ENCODE data around the gene MACROD2.

Gene MACROD2

GRCh38 chr20:14723614-14724013, 728.3 kb downstream of the MACROD2 start:
- DNase-seq, result no peak

GRCh38 chr20:14724036-14724435, 728.7 kb downstream of the MACROD2 start:
- DNase-seq, result no peak

- DNase-seq, result no peak
Observed at GRCh38 chr20:14724468-14724867, 729.2 kb downstream of the MACROD2 start.

GRCh38 chr20:14726591-14726990, 731.3 kb downstream of the MACROD2 start:
- no peak for DNase-seq

GRCh38 chr20:14727485-14728150, 732.3 kb downstream of the MACROD2 start:
- DNase-seq, result peak; percentile 10

GRCh38 chr20:14729390-14729789, 734.1 kb downstream of the MACROD2 start:
- no peak for DNase-seq

- no peak for DNase-seq
Observed at GRCh38 chr20:14732343-14732742, 737.0 kb downstream of the MACROD2 start.

- no peak for DNase-seq
Observed at GRCh38 chr20:14732996-14733395, 737.7 kb downstream of the MACROD2 start.

- no peak for DNase-seq
Observed at GRCh38 chr20:14740380-14740779, 745.1 kb downstream of the MACROD2 start.

- DNase-seq, result no peak
Observed at GRCh38 chr20:14741616-14742015, 746.3 kb downstream of the MACROD2 start.

GRCh38 chr20:14744723-14745122, 749.4 kb downstream of the MACROD2 start:
- no peak for DNase-seq

- no peak for DNase-seq
Observed at GRCh38 chr20:14745830-14746229, 750.5 kb downstream of the MACROD2 start.

GRCh38 chr20:14751191-14751590, 755.9 kb downstream of the MACROD2 start:
- no peak for DNase-seq

- DNase-seq, result no peak
Observed at GRCh38 chr20:14757728-14758127, 762.4 kb downstream of the MACROD2 start.

GRCh38 chr20:14758356-14758755, 763.0 kb downstream of the MACROD2 start:
- no peak for DNase-seq

- DNase-seq, result no peak
Observed at GRCh38 chr20:14759979-14760378, 764.7 kb downstream of the MACROD2 start.

- DNase-seq, result no peak
Observed at GRCh38 chr20:14761903-14762302, 766.6 kb downstream of the MACROD2 start.

- no peak for DNase-seq
Observed at GRCh38 chr20:14764511-14765369, 769.4 kb downstream of the MACROD2 start.

GRCh38 chr20:14765370-14765701, 770.0 kb downstream of the MACROD2 start:
- DNase-seq, result no peak

- no peak for DNase-seq
Observed at GRCh38 chr20:14773486-14773885, 778.2 kb downstream of the MACROD2 start.

- DNase-seq, result peak; percentile 91
Observed at GRCh38 chr20:14775778-14776177, 780.5 kb downstream of the MACROD2 start.

- DNase-seq, result peak; percentile 84
Observed at GRCh38 chr20:14777591-14777990, 782.3 kb downstream of the MACROD2 start.

- no peak for DNase-seq
Observed at GRCh38 chr20:14778096-14778495, 782.8 kb downstream of the MACROD2 start.

GRCh38 chr20:14778875-14779274, 783.6 kb downstream of the MACROD2 start:
- DNase-seq, result peak; percentile 37
